DMS153 treated with DMSO at 0.1 percent for 48 hours (cell line): Measurements from ENCODE around the gene PTPRK.

Source experiments
- DNase-seq: peaks from one replicate; lab custom pipeline; 2025; ENCODE audit not compliant: unreplicated experiment; lab: John Stamatoyannopoulos, UW

Gene PTPRK

DNA sequence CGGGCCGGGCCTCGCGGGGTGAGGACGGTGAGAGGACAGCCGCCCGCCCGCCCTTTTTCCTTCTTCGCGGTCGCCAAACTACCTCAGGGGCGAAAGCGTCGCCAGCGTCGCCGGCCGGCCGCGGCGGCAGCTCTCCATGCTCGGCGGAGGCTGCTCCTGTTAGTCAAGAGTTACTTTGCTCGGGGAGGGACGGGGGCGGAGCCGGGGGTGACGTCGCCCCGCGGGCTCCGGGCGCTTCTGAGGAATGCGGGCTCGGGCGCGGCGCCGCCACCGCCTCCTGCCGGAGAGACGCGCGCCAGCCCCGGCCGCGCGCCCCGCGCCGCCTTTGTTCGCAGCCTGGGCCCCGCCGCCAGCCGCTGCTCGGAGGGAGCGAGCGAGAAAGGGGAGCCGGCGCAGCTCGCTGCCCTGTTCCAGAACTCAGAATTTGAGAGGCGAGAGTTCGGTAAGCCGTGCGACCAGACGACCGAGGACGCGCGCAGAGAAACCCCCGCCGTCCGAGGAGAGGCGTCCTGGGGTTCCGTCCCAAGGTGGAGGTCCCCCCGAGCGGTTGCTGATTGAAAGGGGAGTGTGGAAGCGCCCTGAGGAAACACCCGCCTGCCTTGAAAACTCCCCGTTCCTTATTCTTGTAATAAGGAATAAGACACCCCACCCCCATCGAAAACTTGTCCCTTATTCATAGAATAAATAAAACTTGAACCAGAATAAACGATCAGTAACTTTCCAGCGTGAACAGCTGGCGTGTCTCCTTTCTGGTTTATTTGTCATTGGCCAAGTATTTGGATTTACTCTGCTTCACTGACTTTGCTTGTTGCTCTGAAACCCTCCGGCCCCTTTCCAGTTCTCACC is at the start of gene PTPRK:
Gene PTPRK (minus strand): TSS at position 164 of the 846 bp plus-strand sequence. CDS start 241 bp downstream, outside the sequence.
- peak; percentile 54 for DNase-seq

DNA sequence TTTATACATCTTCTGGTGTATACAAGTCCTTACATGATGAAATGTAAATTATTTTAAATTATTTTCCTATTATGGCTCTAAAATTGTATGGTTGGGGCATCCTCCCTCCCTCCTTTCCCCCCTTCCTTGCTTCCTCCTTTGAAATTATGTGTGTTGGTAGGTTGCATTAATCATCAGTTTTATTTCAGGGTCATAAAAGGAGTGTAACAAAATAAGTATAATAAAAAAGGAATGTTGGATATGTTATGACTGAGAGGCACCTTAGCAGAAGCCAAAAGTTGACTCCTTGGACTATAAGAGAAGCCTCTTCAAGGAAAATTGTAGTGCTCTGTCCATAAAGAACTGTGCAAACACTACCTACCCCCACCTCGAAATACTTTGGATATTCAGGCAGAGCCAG is 46.6 kb upstream of the PTPRK start:
- DNase-seq, result no peak

DNA sequence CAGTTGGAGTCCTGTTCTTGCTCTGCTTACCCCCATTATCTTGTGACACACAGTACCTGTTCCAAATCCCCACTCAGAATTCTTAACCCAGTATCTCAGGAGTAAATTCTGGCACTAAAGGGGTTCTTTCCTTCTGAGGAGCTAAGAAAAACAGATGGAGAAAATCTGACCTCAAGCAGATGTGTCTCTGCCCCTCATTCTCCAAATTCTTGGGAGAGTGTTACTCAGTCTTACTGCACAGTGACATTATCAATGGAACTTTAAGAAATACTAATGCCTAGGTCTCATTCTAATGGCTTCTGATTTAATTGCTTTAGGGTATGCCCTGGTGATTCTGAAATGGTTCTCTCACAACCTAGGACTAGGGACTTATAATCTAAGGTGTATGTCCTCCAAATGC is 40.6 kb upstream of the PTPRK start:
- no peak for DNase-seq

DNA sequence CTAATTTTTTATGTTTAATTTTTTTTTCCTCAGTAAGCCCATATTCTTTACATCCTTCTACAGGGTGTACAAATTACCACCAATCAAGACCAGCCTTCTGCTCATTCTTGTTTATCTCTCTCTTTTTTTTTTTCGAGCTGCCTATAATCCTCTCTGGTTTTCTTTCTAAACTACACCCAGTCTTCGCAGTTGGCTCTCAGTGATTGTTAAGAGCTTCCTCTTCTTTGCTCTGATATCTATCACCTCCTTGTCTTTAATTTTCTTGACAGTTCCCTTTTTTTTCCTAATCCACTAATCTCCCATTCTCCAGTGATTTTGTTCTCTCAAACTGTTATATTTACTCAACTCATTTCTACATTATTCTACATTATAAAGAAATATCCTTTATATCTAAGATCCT is 38.5 kb upstream of the PTPRK start:
- no peak for DNase-seq

DNA sequence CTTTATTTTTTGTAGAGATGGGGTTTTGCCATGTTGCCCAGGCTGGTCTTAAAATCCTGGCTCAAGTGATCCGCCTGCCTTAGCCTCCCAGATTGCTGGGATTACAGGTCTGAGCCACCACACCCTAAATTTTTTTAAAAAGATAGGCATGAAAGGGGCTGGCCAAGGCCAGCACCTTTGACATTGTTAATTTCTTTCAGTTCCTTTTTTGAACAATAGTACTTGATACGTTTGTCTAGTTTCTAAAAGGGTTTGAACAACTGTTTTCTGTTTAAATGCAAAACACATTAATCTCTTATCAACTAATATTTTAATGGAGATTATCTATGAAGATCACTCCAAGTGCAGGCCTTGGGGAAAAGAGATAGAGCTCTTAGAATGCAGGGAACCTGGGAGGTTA is 37.6 kb upstream of the PTPRK start:
- DNase-seq, result no peak

DNA sequence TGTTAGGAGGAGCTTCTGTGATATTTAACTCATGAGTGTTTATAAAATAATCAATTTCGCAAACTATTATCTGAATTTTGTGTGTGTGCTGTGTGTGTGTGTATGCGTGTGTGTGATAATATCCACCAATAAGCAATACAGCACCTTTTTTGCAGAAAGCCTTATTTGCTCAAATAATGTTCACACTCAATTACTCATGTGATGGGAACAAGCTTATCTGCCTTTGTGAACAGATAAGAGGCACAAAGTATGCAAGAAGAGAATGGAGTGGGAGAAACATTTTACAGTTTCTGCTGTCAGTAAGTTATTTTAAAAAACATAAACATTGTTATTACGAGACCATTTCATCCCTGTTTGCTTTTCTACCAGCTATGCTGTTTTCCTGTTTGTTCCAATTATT is 36.7 kb upstream of the PTPRK start:
- no peak for DNase-seq

DNA sequence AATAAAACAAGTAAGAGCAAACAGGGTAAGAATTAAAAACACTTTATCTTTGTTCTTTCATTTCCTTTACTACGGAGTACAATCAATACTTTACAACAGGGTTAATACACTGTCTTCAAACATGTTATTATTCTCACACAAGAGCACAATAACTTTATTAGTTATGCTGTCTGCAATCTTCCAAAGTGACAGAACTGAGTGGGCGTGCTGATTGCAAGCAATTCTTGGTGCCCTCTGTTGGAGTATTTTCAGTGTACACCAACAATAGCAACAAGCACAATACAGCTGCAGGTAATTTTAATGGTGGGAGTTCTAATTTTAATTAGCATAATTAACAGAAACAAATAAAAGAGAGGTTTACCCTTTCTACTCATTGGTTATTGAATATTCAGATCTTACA is 33.9 kb upstream of the PTPRK start:
- no peak for DNase-seq

DNA sequence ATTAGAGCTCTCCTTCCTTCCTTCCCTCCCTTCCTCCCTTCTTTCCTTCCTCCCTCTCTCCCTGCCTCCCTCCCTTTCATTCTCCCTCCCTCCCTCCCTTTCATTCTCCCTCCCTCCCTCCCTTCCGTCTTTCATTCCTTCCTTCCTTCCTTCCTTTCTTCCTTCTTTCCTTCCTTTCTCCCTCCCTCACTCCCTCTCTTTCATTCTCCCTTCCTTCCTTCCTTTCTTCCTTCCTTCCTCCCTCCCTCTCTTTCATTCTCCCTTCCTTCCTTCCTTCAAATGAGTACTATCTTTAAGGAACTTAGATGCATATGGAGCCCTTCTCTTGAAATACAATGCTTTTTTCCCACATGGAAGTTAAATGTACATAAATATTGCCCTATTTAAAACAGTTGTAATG is 20.9 kb upstream of the PTPRK start:
- no peak for DNase-seq

DNA sequence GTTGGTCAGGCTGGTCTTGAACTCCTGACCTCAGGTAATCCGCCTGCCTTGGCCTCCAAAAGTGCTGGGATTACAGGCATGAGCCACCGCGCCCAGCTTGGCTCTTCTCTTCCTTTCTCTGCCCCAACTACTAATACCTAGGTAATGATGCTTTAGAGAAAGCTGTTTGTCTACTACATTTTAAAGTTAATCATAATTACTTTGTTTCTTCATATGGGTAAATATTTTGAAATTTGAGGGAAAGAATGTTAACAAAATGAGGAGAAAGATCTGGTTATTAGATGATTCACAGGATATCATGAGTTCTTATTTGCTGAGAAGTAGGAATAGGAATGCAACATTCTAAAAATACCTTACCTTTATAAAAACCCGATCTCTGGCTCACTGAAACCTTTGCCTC is 18.4 kb upstream of the PTPRK start:
- DNase-seq, result no peak

DNA sequence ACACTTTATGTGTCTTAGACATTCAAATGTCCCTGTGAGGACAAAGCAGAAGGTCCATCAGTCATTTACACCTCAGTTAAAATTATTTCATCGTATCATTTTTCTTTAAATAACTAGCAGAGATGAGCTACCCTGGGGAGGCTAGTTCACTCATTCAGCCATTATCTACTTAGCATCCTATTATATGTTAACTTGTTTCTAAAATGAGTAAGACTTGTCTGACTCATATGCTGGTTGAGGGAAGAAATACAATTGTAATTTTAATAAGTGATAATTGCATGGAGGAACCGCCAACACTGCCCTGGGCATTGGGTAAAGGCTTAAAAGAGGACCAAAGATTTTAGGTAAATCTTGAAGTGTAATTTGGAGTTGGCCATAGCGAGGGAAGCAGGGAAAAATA is 12.4 kb upstream of the PTPRK start:
- no peak for DNase-seq

DNA sequence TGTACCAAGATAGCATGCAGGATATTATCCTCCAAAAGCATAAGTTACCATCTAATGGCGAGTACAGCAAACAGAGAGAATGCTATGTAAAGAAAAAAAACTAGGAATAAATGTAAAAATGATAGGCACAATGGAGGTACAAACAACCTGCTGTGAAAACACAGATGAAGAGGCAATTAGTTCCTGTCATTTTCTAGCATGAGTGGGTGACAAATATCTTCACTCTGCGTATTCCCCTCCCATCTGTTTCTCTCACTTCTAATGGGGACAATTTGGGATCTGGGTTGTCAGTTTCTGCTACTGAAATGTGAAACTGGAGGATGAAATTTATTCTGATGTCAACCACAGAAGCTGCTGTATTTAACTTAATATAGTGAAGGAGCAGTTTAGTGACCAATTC is 11.7 kb upstream of the PTPRK start:
- DNase-seq, result no peak

DNA sequence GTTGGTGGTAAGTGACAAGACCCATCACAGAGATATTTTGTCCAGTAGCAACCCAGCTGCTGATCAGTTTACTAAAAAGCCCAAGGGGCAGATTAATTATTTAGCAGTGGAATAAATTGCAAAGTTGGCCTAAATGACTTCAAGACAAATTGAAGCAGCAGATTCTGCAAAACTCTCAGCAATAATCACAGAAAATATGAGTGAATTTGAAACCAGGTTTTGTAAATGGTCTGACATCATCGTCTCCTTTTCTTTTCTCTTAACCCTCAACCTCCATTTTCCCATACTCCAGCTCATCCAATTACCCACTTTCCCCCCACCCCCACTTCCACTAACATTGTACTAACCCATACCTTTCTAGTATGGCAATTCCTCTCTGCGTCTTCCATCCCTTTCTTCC is 11.3 kb upstream of the PTPRK start:
- no peak for DNase-seq

DNA sequence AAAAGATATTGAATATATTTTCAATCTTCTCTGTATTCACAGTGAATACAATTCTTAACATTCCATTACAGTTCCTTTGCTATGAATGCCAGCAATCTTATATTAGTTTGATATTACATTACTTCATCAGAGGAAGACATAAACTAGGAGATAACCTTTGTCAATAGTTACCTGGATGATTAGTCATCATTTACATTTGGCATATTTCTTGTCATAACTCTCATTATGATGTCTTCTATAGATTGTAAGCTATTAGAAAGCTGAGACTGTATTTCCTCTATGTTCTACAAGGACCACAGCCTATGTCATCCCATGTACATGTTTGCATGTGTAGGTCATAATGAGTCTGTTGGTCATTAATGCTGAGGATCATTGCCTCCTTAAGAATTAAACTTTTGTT is 7.8 kb upstream of the PTPRK start:
- no peak for DNase-seq

DNA sequence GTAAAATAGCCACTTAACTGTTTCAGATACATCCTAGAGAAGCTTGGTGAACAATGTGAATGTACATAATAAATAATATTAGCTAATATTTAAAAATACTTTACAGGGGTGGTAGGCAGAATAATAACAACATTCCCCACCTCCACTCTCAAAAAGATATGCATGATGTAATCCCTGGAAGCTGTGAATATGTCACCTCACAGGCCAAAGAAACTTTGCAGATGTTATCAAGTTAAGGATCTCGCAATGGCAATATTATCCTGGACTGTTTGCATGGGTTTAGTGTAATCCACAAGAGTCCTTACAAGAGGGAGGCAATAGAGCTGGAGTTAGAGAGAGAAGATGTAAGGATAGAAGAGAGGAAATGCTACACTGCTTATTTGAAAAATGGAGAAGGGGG is 7.0 kb upstream of the PTPRK start:
- no peak for DNase-seq

DNA sequence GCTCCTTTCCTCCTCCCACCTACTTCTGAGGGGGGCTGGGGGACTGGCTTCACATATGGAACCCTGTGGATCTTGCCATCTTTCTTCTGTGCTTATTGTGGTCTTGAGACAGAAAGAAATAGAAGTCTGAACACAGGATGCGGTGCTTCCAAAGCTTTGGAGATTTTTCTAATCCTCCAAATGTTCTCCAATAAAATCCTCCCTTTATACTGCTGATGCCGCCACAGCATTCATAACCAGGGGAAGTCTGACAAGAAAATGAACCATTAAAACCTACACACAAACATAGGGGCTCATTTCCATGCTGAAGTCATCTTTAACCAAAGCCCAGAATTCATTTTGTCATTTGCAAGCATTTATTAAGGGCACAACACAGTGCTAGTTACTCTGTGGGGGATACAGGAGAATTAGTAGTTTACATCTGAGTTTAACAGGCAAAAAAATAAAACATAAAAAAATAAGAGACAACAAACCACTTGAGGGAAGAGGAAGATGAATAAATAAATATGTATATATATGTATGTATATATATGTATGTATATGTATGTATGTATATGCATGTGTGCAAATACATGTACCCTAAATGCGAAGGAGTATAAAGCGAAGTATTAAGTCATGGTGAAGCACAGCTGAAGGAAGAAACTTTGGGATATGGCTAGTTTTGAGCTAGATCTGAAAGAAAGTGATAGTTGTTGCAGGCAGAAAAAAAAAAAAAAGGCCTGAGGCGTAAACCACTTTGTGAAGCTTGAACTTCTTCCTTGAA is 5.9 kb upstream of the PTPRK start:
- DNase-seq, result no peak

DNA sequence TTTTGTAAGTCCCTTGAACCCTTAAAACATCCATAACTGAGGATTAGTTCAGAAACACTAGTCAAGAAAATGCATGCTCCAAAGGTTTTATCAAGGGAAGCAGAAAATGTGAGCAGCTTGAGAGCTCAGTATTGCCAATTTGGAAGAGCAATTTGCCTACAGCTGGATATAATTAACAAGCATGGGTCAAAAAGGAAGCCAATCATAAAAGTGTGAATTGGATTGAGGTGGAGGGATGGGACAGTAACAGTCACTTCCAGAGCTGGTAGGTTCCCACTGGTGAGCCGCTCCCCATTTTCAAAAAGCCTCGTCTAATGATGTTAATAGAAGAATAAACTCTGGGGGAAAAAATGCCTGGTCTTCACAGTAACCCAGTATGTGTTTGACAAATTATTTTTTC is 5.0 kb upstream of the PTPRK start:
- DNase-seq, result no peak

DNA sequence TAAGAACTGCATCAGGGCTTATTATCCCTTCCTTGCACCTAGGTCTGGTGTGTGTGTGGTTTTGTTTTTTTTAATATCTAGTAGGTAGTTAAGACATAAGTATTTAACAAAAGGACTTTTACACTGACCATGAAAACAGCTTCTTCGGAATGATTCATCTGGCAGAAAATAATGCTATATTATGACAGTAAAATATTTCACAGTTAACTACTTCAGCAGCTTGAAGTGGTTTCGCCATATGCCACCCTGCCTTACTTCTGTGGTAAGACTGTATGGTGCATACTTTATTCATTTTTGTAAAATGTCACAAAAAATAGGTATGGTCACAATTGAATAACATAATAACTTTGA is 858 bp upstream of the PTPRK start:
- DNase-seq, result no peak

DNA sequence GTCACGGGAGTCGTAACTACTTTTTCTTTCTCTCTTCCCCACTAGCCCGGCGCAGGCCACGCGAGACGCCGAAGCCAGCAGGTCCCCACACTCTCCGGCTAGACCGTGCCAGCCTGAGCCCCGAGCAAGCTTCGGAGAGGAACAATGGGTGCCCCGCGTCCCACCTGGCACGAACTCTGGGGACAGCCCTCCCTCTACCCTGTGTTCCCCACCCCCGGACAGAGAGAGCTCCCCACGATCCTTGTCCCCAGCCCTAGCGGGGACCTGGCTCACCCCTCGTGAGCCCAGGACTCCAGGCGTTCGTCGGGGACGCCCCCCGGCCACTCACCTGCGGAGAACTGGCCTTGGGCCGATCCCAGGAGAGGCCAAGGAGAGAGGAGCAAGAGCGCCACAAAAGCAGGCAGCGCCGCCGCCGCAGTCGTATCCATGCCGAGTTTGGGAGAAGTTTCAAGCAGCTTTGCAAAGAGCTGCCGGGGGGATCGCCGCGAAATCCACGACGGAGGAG is 416 bp downstream of the PTPRK start:
- DNase-seq, result no peak

DNA sequence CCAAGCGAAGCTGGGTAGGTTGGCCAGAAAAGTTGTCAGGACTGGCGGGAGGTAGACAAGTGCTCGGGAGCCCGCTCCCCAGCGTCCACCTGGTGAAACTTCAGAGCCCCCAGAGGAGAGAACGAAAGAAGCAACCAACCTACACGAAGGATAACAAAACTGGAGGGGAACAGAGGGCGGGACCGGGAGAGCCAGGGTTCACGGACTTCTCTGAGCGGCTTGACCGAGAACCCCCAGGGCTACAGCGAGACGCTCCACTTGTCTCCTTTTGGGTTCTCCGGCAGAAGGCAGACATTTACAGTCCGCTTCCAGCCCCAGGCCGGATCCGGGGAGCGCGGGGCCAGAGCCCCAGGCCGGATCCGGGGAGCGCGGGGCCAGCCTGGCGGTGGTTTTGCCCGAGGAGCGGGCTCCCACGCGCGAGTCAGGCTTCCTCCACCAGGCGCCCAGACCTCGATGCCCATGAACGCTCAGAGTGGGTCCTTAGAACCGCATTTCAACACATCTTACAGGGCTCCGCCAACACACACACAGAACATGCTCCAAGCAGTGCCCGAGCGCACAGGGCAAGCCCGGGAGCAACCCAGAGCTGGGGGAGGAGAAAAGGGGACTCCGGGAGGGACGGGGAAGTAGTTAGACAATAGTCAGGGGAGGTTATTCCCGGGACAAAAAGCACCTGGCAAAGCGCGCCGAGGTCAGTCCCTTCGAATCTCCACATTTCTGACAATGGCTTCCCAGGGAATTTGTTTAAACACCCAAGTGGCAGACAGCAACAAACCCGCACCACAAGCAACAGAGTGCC is 1.1 kb downstream of the PTPRK start:
- peak; percentile 40 for DNase-seq

DNA sequence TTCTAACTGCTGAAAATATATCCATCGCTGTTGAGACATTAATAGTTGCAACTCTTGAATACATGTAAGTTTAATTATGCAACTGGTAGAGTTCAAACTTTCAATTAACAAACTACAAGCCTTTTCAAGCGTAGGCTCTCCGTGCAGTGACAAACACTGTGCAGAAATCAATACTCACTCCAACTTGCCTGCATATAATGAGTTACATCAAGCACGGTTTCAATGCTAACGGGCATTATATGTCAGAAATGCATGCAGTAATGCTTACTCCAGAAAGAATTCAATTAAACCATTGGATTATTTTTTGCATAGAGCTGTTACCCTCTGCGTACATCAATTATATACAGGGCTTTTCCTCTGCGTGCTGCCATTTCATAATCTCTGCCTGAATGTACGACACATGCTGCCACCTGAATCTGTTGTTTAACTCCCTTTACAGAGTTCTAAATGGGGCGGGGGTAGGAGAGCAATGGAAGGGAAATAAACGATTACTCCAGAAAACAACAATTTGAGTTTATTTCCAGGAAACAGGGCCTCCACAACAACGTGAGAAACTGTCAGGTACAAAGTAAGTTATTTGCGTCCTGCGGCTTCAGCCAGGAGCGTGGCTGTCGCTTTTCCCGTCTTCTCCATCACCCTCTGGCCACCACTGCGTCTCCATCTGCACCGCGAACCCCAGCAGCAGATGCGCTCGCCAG is 1.8 kb downstream of the PTPRK start:
- DNase-seq, result no peak

DNA sequence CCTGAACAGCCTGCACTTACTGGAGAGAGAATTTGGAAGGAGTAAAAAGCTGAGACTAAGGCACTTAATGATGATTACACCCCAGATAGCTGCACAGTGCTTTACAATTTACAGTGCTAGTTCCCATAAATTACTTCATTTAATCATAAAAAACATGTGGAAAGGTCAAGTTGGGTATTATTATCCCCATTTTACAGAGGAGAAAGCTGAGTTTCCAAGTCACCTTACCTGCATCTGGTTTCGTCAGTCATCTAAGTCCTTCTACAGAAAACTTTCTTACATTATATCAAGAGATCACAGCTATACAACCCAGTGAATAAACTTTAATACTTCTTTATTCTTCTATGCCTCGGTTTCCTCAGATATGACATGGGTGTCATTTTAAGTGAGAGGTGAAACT is 3.3 kb downstream of the PTPRK start:
- no peak for DNase-seq
